ENCODE measurements around the gene GMCL2. TPM values are rescaled to one million over a fixed set of nuclear protein-coding genes. Genes with fewer than 3 reads are reported as not detected.

GMCL2 gene
- total and polyA plus RNA-seq, 9 of the 15 experiments (the other 6 are each of a cell fraction or from before 2014, with no cell fraction given): 0.04 TPM; not detected in 8

DNA sequence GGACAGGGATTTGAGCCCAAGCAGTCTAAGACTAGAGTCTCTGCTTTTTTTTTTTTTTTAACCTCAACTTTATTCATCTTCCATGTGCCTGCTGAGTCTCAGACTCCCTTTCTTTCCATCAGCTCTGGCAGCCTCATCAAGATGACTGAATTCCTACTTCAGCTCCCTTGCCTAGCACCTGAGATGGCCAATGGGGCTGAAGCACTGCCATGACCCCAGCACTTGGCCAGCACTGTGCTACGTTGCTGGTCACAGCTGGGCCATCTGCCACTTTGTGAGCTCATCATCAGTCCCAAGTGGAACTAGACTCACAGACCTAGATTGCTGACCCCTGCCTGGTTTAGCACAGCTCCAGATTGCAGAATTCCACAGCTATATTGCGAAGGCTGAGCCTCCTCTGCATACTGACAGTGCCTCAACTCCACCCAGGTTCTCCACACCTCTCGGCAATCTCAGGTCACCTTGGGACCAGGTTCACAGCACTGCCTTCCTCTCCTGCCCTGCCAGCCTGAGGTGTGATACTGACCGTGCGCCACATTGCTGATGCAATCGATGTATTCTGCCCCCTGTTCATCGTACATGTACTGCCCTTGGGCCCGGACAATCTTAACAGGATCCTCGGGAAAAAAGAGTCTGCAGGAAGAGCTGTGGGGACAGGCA lies 43.8 kb upstream of the GMCL2 start (continued):
- TF ChIP-seq, protein P1, sequence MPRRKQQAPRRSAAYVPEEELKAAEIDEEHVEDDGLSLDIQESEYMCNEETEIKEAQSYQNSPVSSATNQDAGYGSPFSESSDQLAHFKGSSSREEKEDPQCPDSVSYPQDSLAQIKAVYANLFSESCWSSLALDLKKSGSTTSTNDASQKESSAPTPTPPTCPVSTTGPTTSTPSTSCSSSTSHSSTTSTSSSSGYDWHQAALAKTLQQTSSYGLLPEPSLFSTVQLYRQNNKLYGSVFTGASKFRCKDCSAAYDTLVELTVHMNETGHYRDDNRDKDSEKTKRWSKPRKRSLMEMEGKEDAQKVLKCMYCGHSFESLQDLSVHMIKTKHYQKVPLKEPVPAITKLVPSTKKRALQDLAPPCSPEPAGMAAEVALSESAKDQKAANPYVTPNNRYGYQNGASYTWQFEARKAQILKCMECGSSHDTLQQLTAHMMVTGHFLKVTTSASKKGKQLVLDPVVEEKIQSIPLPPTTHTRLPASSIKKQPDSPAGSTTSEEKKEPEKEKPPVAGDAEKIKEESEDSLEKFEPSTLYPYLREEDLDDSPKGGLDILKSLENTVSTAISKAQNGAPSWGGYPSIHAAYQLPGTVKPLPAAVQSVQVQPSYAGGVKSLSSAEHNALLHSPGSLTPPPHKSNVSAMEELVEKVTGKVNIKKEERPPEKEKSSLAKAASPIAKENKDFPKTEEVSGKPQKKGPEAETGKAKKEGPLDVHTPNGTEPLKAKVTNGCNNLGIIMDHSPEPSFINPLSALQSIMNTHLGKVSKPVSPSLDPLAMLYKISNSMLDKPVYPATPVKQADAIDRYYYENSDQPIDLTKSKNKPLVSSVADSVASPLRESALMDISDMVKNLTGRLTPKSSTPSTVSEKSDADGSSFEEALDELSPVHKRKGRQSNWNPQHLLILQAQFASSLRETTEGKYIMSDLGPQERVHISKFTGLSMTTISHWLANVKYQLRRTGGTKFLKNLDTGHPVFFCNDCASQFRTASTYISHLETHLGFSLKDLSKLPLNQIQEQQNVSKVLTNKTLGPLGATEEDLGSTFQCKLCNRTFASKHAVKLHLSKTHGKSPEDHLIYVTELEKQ (CRISPR knock-in tag; IDR thresholded peaks at IDR 0.05): no peak
- TF ChIP-seq MCM5 (IDR thresholded peaks at IDR 0.05; ENCODE audit: low read depth) (no peak), RCOR1 (IDR thresholded peaks at IDR 0.05; ENCODE audit: borderline replicate concordance in 1 of 2, low read depth in 2 of 2, low read length in 2 of 2) (no peak), DIDO1 (tag; IDR thresholded peaks at IDR 0.05; ENCODE audit: low read depth) (no peak), NUFIP1 (IDR thresholded peaks at IDR 0.05; ENCODE audit: partially characterized antibody) (no peak), HMGN3 (IDR thresholded peaks at IDR 0.05; ENCODE audit: borderline replicate concordance, extremely low read depth, insufficient read length, low read depth, low read length) (no peak), ETV6 (IDR thresholded peaks at IDR 0.05; ENCODE audit: borderline replicate concordance in 1 of 2, low read depth in 2 of 2, low read length in 1 of 2) (no peak), ETV6 (CRISPR knock-in tag; IDR thresholded peaks at IDR 0.05; ENCODE audit: borderline replicate concordance) (no peak), ZEB2 (IDR thresholded peaks at IDR 0.05) (no peak)

Data from K562 (cell line).